NCI-H345 (cell line): ENCODE measurements around the gene CLIC4.
"Not testable (repeated sequence)": the region's sequence is repeated elsewhere in the genome, so short reads cannot be mapped to it uniquely, and the experiment has no call there.

ENCODE experiments used
- DNase-seq: peaks from one replicate; lab custom pipeline; 2025; lab: John Stamatoyannopoulos, UW

The CLIC4 gene

DNA sequence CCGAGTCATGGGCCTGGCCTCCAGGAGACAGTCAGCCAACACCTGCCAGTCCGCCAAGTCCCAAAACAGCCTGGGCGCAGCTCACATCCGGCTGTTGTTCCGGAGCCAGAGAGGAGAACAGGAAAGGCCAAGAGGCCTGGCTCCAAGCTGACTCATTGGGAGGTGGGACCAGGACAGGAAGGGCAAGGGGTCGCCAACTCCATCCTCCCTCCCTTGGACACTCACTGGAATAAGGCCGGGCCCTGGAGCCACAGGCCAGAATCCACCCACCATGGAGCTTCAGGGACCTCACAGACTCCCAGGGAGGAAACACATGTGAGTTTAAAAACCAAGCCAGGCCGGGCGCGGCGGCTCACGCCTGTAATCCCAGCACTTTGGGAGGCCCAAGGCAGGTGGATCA, 25.1 kb upstream of the CLIC4 start:
- no peak for DNase-seq

DNA sequence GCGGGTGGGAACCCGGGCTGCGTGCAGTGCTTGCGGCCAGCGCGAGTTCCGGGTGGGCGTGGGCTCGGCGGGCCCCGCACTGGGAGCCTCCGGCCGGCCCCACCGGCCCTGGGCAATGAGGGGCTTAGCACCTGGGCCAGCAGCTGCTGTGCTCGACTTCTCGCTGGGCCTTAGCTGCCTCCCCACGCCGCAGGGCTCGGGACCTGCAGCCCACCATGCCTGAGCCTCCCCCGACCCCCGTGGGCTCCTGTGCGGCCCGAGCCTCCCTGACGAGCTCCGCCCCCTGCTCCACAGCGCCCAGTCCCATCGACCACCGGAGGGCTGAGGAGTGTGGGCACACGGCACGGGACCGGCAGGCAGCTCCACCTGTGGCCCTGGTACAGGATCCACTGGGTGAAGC, 23.7 kb upstream of the CLIC4 start:
- no peak for DNase-seq

DNA sequence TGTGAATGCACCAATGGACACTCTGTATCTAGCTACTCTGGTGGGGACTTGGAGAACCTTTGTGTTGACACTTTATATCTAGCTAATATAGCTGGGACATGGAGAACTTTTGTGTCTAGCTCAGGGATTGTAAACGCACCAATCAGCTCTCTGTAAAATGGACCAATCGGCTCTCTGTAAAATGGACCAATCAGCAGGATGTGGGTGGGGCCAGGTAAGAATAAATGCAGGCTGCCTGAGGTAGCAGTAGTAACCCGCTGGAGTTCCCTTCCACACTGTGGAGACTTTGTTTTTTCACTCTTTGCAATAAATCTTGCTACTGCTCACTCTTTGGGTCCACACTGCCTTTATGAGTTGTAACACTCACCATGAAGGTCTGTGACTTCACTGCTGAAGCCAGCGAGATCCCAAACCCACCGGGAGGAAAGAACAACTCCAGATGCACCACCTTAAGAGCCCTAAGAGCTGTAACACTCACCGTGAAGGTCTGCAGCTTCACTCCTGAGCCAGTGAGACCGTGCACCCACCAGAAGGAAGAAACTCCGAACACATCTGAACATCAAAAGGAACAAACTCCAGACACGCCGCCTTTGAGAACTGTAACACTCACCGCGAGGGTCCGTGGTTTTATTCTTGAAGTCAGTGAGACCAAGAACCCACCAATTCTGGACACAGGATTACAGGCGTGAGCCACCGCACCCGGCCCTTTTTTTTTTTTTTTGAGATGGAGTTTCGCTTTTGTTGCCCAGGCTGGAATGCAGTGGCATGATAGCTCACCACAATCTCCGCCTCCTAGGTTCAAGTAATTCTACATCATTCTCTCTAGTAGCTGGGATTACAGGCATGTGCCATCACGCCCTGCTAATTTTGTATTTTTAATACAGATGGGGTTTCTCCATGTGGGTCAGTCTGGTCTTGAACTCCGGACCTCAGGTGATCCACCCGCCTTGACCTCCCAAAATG, 22.9 kb upstream of the CLIC4 start:
- not testable (repeated sequence) for DNase-seq

DNA sequence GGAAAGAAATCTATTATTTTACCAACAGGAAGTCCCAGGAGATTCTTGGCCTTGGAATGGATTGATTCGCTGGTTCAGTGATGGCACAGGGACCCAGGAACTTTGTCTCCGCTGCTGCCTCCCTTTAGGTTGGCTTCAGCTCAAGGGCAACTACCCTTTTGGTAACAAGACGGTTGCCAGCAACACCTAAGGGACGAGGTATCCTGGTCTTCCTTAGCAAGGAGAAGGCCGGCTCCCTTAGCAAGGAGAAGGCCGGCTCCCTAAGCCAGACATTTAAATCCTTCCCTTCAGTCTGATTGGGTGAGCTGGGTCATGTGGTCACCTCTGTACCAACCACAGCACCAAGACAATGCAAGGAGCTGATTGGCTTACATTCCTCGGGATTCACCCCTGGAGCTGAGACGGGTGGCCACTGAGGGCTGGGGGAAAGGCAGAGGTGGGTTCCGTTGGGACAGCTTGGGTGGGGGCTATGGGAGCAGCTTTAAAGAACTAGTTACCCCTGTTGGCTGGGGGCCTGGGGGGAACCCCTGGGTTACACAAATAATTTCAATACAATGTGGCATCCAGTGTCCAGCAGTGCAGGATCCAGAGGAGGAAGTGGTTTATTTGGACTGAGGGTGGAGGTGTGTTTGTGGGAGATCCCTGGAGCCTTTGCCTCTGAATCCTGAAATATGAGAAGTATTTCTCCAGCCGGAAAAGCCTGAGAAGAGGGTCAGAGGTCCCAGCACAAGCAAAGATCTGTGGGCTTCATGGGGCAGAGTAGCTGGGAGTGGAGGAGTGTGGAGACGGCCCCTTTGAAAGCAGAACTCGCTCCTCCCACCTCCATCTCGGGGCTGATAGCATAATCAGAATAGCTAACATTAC, 20.7 kb upstream of the CLIC4 start:
- no peak for DNase-seq

DNA sequence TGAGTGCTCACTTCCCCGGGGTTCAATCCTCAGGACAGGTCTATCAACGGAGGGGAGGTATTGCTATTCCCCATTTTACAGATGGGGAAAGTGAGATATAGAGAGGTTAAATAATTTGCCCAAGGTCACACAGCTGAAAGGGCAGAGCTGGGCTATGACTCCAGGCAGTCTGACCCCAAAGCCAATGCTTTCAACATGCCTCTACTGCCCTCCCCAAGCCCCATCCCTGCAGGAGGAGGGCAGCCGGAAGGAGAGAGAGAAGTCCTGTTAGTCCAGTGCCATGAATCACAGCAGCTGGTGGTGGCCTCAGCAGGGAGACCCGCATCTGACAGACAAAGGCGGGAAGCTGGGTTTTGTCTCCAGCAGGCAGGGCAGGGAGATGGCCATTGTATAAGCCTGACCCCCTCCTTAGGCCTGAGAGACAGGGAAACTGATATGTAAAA, 20.0 kb upstream of the CLIC4 start:
- DNase-seq = no peak

DNA sequence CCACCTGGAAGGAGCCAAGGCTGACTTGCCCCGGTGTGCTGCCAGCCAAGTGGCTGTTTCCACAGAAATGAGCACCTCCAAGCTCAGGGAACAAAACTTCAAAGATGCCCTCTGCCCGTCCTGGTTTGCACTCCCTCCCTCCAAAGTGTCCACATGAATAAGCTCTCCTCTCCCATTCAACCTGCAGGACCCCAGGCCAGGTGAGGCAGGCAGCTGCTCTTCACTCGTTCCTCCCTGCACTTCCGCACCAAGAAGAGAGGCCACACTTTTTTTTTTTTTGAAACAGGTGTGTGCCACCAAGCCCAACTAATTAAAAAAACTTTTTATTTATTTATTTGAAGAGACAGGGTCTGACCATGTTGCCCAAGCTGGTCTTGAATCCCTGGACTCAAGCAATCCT, 18.5 kb upstream of the CLIC4 start:
- no peak for DNase-seq

DNA sequence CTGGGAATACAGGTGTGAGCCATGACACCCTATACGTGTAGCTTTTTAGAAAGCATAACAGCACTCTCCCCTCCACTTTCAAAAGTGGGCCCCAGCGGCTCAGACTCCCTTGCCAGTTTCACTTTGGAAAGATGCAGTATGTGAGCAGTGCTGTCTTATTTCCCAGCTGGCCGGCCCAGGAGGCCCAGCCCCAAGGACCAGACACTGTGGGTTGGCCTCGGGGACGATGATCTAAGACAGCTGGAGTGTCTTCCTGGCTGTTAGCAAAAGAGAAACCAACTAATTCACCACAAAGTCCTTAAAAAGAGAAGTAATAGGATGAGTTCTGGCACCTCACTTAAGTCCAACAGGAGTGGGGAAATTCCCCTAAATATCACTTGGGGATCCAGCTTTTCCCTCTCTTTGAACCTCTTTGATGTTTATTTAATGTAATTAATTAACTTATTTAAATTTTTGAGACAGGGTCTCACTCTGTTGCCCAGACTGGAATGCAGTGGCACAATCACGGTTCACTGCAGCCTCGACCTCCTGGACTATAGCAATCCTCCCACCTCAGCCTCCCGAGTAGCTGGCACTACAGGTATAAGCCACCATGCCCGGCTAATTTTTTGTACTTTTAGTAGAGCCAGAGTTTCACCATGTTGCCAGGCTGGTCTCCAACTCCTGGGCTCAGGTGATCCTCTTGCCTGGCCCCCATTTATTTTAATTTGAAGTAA, 17.6 kb upstream of the CLIC4 start:
- DNase-seq = no peak

DNA sequence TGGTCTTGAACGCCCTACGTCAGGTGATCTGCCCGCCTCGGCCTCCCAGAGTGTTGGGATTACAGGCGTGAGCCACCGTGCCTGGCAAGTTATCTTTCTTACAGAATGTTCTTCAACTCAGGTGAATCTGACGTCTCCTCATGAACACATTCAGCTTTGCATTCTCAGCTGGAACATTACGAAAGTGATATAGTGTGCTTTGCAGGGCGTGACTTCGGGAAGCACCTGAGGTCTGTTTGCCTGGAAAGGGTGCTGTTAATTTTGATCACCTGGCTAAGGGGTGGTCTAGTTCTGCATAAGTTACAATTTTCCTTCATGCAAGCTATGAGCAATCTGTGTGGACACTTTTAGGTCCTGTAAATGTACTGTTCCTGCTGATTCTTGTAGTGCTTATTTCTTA, 16.3 kb upstream of the CLIC4 start:
- DNase-seq = no peak

DNA sequence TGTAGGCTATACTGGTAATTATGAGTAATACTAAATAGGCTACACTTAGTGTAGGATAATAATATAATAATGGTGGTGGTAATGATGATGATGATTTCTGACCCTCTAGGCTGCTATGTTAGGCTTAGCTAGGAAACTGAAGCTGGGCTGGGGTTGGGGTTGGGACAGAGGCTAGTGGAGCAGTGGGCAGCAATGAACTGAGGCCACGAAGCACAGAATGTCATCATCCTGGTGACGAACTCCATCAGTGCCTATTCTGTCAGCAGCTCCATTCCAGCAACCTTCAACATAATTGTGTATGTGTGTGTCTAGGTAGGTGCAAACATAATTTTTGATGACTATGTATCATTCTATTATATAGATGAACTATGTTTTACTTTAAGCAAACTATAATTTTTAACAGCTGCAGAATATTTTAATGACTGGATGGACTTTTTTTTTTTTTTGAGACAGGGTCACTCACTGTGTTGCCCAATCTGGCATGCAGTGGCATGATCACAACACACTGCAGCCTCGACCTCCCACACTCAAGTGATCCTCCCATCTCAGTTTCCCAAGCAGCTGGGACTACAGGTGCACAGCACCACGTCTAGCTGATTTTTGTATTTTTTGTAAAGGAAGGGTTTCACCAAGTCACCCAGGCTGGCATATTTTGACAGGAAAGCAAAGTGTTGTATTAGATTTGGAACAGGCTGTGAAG, 12.9 kb upstream of the CLIC4 start:
- DNase-seq = no peak

DNA sequence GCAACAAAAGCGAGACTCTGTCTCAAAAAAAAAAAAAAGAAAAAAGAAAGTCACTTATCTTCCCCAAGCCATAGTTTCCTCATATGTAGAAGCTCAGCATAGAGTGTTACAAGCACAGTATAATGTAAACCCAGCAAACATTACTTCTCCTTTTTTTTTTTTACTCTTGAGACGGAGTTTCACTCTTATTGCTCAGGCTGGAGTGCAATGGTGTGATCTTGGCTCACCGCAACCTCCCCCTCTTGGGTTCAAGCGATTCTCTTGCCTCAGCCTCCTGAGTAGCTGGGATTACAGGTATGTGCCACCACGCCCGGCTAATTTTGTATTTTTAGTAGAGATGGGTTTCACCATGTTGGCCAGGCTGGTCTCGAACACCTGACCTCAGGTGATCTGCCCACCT, 11.9 kb upstream of the CLIC4 start:
- DNase-seq = not testable (repeated sequence)

DNA sequence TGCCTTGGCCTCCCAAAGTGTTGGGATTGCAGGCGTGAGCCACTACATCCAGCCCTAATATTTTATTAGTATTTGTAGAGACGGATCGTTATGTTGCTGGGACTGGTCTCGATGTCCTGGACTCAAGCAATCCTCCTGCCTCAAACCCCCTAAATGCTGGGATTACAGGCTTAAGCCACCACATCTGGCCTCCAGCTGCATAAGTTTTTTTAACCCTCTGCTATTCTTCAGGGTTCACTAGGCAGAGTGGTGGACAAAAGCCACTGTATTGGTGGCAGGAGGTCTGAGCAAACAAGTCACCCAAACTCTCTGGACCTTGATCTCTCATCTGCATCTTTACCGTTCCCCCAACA, 10.1 kb upstream of the CLIC4 start:
- no peak for DNase-seq

DNA sequence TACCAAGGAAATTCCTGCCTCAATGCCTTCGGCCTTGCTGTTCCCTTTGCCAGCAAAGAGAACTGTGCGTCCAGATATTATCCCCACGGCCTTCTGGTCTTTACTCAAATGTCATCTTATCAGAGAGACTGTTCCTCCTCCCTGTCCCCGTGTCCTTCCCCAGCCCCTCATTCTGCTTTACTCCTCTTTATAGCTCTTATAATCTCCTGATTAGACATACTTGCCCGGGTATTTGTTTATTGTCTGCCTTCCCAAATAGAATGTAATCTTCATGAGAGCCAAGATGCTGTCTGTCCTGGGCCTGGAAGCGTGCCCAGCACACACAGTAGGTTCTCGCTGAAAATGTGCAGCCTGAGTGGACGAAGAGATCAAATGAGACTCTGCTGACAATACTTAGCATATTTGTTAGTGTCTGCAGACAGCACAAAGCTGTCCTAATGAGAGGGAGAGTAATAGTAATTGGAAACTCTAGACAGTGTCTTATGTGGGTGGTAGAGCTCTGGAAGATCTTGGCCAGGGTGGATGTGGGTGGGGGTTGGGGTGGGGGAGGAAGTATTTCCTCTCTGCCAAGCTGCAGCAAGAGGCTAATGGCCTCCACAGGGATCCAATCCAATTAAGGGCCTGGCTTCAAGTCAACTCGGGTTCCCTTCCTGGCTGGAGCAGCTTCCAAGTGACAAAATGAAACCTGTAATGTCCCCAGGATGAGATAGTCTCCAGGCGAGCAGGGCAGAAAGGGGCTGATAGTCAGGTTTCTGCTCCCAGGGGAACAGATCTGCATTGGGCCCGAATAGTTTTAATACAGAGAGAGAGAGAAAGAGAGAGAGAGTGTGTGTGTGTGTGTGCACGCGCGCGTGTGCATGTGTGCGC, 9.5 kb upstream of the CLIC4 start:
- DNase-seq = peak; percentile 18

DNA sequence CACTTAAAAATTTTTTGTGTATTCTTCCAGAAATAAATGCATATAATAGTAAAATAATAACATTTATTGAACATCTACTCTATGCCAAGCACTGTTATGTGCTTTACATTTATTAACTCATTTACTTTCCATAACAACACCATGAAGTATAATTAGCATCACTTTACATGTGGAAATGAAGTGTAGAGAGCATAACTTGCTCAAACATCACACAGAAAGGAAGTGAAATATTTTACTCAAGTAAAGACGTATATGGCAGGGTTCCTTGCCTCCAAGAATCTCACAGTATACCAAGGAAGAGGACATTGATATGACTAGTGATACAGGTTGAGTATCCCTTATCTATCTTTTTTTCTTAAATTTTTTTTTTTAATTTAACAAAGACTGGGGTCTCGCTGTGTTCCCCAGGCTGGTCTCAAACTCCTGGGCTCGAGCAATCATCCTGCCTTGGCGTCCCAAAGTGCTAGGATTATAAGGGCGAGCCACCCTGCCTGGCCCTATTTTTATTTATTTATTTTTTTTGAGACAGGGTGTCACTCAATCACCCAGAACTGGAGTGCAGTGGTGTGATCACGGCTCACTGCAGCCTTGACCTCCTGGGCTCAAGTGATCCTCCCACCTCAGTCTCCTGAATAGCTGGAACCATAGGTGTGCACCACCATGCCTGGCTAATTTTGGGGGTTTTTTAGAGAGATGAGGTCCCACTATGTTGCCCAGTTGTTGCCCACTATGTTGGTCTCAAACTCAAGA, 7.7 kb upstream of the CLIC4 start:
- DNase-seq = no peak

DNA sequence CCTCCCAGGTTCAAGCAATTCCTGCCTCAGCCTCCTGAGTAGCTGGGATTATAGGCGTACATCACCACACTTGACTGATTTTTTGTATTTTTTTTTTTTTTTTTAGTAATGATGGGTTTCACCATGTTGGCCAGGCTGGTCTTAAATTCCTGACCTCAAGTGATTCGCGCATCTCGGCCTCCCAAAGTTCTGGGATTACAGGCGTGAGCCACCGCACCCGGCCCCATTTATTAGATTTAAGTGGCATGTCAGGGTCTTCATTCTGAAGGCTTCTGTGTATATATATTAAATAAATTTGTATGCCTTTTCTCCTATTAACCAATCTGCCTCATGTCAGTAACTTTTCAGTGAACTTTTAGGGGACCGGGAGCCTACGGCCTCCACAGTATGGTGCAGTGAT, 6.0 kb upstream of the CLIC4 start:
- no peak for DNase-seq

DNA sequence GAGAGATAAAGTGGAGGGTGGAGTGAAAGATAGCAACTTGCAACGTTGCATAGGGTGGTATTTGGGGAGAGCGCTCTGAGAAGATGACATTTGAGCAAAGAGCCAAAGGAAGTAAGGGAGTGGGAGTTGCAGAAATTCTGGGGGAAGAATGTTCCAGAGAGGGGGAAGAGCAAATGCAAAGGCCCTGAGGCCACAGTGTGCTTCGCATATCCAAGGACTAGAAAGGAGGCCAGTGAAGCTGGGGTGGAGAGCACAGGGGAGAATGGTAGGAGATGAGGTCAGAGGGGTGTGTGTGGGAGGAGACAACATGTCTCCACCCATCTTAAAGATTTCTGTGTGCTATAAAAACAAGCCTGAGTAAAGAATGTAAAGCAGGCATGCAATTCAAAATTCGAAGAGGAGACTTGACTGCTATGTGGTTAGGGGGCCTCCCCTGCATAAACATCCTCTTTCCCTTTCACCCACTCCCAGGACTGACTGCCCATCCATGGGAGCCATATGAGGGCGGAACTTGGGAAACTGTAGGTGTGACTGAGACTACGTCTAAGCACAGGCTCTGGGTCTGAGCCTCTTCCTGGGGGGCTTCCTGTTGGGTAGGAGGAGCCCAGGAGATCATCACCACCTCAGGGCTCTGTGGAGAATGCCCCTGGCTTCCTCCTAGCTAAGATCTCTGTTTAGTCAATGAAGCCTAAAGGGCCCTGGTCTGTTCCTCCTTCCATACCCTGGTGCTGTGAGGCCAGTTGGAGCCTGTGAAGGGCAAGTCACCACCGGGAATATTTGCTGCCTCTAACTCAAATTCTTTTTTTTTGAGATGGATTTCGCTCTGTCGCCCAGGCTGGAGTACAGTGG, 2.9 kb upstream of the CLIC4 start:
- no peak for DNase-seq

DNA sequence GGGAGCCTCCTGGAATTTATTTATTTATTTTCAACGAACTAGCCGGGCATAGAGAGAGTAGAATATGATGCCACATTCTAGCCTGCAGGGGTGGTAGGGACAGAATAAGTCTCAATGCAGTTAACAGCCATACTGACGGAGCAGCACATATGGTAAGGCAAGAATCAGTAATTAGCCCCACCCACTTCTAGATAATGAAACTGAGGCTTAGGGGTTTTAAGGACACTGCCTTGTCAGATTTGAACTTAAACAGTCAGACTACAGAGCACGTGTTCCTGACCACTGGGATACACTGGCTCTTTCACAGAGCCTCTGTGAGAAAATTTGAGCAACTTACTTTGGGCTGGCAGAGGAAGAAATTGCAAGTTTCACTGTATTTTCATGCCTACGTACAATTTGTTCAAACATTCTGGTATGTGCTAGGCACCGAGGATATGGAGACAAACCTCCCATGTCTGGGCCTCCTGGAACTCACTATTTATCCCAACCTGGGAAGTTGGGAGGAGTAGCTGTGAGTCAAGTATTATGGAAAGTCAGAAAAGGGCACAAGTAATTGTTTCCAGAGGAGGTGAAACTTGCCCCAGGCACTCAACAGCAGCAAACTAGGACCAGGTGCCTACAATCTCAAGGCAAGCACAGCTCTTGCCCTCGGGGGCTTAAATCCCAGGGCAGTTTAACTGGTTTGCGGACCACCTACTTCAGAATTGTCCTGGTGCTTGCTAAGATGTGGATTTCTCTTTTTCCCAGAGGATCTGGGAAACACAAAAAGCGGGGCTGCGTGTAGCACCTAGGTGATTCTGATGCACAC, 1.6 kb upstream of the CLIC4 start:
- DNase-seq = no peak

DNA sequence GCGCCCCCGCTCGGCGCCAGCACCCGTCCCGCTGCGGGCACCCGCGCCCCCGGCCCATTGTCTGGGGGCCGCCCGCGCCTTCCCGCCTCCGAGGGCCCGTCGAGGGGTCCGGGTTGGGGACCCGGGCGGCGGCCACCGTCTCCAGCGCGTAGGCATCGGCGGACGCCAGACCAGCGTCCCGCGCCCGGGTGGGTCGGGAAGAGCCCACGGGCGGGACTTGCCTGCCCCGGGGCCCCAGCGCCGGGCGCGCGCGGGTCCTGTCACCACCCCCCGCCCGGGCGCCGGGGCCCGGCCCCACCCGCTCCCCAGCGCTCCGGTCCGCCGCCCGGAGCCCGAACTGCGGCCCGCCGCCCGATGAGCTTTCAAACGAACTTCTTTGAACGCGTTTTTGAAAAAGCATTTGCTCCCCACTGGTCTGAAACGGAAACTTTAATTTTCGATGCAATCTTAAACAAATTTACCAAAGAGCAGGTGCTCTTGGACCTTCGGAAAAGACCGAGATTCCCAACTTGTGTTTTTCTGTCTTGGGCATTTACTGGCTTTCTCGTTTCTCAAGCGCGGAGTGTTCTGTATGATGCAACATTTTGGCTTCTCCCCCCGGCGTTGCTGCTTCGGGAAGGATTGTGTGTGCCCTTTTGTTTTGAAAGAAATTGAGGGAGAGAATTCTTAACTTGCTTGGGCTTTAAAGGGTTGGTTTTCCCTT, 615 bp downstream of the CLIC4 start:
- DNase-seq = peak; percentile 40
